ENCODE data around the gene PLEKHM3. TPM values are rescaled to one million over a fixed set of nuclear protein-coding genes. Genes with fewer than 3 reads are reported as not detected.
"Not testable (repeated sequence)": the region's sequence is repeated elsewhere in the genome, so short reads cannot be mapped to it uniquely, and the experiment has no call there.

Gene PLEKHM3
- polyA plus RNA-seq, 4 donors: 13.7 to 16.0 (median 14.3) TPM

- DNase-seq (ENCODE audit: low read depth in 4 of 4, low spot score in 3 of 4): no peak
Measured at GRCh38 chr2:208039376-208040110, 14.2 kb upstream of the PLEKHM3 start.

DNA sequence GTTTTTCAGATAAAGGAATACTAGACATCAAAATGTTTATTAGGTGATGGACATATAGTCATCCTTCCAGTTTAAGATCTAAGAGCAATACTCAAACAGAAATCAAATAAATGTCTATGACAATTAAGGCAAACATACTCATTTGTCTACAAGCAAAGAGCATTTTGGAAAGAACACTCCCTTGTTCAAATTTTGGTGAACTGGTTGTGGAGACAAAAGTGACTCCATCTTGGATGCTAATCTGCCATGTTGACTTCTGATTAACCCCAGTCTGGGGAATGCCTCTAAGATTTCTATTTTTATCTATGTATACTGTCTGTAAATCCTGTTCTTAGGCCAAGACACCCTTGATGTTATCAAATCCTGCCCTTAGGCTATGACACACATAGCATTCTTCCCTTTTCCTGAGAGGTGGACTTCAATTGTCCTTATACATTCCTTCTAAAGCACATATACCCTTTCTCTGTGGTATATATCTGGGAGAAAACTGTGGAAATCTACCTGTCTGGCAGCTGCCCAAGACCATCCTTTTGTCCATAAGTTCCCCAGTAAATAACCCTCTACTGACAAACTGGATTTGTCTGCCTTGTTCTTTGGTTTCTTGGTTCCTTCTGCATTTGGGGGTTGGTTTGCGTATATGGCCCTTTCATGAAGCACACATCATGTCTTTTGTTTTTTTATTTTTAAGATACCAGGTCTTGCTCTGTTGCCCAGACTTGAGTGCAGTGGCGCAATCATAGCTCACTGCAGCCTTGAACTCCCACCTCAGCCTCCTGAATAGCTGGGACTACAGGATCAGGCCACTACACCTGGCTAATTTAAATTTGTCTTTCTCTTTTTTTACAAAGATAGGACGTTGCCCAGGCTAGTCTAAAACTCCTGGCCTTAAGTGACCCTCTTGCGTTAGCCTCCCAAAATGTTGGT, 12.5 kb upstream of the PLEKHM3 start:
- no peak for DNase-seq (ENCODE audit: low read depth in 4 of 4, low spot score in 3 of 4)

DNA sequence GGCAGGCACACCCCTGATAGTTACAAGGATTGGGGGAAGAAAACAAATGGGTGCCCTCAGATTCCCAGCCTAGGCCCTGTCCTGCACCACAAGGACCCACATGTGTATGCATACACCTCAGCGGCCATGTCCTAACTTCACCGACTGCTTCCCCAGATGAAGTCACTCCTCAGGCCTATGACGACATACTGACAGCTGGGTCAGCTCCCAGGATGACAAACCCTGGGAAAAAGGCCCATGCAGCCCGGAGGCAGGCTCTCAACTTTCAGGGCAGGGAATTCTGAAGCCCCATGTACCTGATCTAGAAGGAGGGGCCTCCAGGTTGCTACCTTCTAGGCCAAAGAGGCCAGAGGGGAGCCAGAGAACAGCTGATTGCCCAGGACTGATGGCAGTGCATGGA, 11.0 kb upstream of the PLEKHM3 start:
- DNase-seq (ENCODE audit: low read depth in 4 of 4, low spot score in 3 of 4): no peak

- no peak for DNase-seq (ENCODE audit: low read depth in 4 of 4, low spot score in 3 of 4)
Measured at GRCh38 chr2:208034503-208035140, 9.3 kb upstream of the PLEKHM3 start.

DNA sequence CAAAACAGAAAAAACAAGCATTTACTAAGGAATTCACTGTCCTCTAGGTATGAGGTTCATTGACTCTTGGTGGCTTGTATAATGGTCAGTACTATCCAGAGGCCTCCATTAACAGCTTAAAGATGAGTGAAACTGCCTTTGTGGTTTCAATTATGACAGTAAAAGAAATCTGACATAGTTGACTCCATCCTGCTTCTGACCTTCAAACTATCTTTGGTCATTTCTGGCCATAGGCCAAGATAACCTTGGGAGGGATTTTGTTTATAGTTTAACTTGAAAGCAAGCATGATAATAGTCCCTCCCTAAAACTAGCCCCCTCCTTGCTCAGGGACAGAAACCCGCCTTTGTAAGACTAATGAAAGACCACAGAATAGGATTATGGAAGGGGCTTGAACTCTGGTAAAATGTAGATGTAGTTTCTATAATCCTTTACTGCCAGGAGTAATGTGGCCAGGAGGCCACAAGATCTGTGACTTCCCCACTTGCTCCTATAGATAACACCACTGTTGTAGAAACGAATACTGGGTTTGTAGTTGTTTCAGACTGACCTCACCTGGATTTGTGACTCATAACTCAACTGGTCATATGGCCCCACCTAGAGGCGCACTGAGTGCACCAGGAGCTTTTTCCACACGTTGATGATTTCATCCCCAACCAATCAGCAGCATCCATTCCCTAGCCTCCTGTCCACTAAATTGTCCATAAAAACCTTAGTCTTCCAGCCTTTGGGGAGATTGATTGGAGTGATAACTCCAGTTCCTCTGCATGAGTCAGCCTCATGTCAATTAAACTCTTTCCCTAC, 8.6 kb upstream of the PLEKHM3 start:
- no peak for DNase-seq (ENCODE audit: low read depth in 4 of 4, low spot score in 3 of 4)

DNA sequence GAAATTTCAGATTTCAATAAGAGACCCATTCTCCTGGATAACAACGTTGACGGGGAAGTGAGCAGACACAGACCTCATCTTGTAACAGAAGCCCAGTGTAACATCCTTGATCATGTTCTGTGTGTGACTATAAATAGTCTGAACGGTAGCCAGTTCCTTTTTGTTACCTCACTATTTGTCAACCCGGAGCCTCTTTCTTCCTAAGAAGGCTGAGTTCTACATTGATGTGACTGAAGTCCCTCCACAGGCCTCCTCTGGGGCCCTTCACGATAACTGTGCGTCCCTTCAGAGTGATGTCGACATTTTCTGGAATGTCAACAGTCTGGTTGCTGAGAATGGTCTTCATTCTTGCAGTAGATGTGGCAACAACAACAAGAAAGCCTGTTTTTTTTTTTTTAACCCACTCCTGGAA, 6.3 kb upstream of the PLEKHM3 start:
- no peak for DNase-seq (ENCODE audit: low read depth in 4 of 4, low spot score in 3 of 4)

DNA sequence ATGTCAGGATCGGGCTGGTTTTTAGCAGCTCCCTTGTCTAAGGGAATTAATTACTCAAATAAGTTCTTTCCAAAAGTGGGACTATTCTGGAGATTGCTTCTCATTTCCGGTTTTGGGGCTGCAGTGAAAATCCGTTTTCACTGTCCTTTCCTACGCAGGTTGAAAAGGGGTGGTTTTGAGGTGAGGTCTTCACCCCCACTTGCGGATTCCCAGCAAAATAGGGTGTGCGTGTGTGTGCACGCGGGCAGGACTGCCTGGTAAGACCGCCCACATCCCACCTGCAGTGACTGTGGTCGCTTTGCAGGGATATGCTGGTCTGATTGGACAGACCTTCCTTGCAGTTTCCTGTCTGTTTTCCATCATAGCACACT, 472 bp upstream of the PLEKHM3 start:
- no peak for DNase-seq (ENCODE audit: low read depth in 4 of 4, low spot score in 3 of 4)

DNA sequence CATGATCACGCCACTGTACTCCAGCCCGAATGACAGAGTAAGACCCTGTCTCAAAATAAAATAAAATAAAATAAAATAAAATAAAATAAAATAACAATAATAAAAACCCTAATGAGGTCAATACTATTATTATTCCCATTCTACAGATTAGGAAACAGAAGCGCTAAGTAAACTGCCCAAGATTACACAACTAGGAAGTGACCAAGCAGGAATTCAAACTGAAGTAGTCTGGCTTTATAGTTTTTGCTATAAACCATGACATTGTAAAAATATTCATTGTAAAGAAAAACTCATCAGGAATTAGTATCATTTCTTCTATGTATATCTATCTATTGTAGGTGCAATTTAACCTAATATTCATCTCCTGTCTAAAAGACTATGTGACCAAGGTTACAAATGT, 1.2 kb downstream of the PLEKHM3 start:
- no peak for DNase-seq (ENCODE audit: low read depth in 4 of 4, low spot score in 3 of 4)

DNA sequence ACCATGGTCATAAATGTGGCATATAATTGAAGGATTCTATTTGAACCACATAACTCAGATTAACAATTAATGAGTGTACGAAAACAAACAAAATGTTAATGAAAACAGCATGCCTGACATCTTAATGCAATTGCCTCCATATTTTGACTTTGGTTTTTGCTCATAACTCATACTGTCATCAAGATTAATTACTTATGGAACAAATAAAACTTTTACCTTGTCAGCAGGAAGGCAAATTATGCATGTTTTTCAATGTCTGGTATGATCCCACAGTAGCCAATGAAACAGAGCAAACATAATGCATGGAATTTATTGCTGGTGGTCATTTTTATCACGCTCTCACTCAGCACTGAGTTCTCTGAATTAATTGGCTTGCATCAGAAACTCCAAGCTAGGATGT, 5.1 kb downstream of the PLEKHM3 start:
- no peak for DNase-seq (ENCODE audit: low read depth in 4 of 4, low spot score in 3 of 4)

GRCh38 chr2:208018124-208018712, 7.1 kb downstream of the PLEKHM3 start:
- DNase-seq (ENCODE audit: low read depth in 4 of 4, low spot score in 3 of 4): not testable (repeated sequence)

GRCh38 chr2:208017721-208018120, 7.6 kb downstream of the PLEKHM3 start:
- DNase-seq (ENCODE audit: low read depth in 4 of 4, low spot score in 3 of 4): no peak

GRCh38 chr2:208015475-208015874, 9.9 kb downstream of the PLEKHM3 start:
- no peak for DNase-seq (ENCODE audit: low read depth in 4 of 4, low spot score in 3 of 4)

- no peak for DNase-seq (ENCODE audit: low read depth in 4 of 4, low spot score in 3 of 4)
Measured at GRCh38 chr2:208013285-208014178, 11.8 kb downstream of the PLEKHM3 start.

- no peak for DNase-seq (ENCODE audit: low read depth in 4 of 4, low spot score in 3 of 4)
Measured at GRCh38 chr2:208012449-208012848, 12.9 kb downstream of the PLEKHM3 start.

- no peak for DNase-seq (ENCODE audit: low read depth in 4 of 4, low spot score in 3 of 4)
Measured at GRCh38 chr2:208010506-208010905, 14.8 kb downstream of the PLEKHM3 start.

- DNase-seq (ENCODE audit: low read depth in 4 of 4, low spot score in 3 of 4): no peak
Measured at GRCh38 chr2:208006833-208007232, 18.5 kb downstream of the PLEKHM3 start.

DNA sequence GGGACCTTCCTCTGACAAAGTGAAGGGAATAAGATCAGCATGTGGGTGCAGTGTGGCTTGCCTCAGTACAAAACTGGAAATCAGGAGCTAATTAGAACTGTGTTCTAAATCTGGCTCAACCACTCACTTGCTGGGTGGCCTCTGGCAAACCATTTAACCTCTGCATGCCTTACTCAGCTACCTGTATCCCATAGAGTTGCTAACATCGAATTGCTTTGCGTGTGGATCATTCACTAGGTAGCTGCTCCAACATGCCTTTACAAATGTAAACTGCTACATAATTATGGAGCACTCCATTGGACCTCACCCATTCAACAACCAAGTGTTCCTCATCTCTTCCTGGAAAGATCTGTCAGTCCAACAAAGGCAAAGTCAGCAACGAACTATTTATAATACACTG, 19.0 kb downstream of the PLEKHM3 start:
- no peak for DNase-seq (ENCODE audit: low read depth in 4 of 4, low spot score in 3 of 4)

GRCh38 chr2:208001924-208002323, 23.4 kb downstream of the PLEKHM3 start:
- DNase-seq (ENCODE audit: low read depth in 4 of 4, low spot score in 3 of 4): no peak

- DNase-seq (ENCODE audit: low read depth in 4 of 4, low spot score in 3 of 4): no peak
Measured at GRCh38 chr2:208000701-208001395, 24.5 kb downstream of the PLEKHM3 start.

Data from left renal pelvis (tissue), 4 donors.